GM12892 (cell line): ENCODE measurements around the gene HMCN2.

Experiments used
- POLR2A ChIP-seq: IDR thresholded peaks from 2 replicates; pipeline ENCODE4 v1.6.1; 2011; ENCODE audit warnings: low read depth, low read length, control low read depth
- POLR2AphosphoS5 ChIP-seq: IDR thresholded peaks from 2 replicates; pipeline ENCODE4 v1.6.1; 2011; ENCODE audit warnings: low read depth, low read length, control low read depth

DNA sequence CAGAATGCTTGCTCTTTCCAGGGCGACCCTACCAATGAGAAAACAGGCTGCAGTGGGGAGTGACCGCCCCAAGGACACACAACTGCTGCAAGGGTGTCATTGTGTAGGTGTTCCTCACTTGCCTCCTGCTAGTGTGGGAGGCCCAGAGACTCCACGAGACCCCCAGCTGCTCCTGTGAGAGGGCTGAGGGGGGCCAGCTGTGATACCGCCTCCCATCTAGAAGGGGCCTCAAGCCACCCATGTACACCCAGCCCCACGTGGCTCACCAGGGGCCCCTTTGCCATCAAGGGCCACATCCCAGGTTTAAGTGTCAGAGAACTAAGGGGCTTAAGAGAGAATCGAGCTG is 177.9 kb downstream of the HMCN2 start:
- TF ChIP-seq POLR2AphosphoS5, result no peak
- no peak for TF ChIP-seq POLR2A
